OCI-LY1 (cell line): ENCODE data around the gene HSBP1L1.

Source experiments
- H2AFZ ChIP-seq: fragments of 200-600 bp; sonication (generic), shearing (Covaris generic); 2 replicates; pipeline ENCODE4 v1.6.0; 2014; ENCODE audit warnings: antibody characterized with exemption, mild to moderate bottlenecking, low read length
- H3F3A ChIP-seq: fragments of 200-600 bp; sonication (generic), shearing (Covaris generic); 2 replicates; pipeline ENCODE4 v1.6.0; 2014; ENCODE audit warnings: mild to moderate bottlenecking, antibody characterized with exemption, low read length, moderate library complexity; ENCODE audit not compliant: insufficient read depth
- H3K27ac ChIP-seq: fragments of 200-600 bp; sonication (generic); 2 replicates; pipeline ENCODE4 v1.5.1; 2014; ENCODE audit warnings: low read length, mixed run types, mild to moderate bottlenecking, low read depth; ENCODE audit not compliant: poor library complexity, severe bottlenecking
- H3K27me3 ChIP-seq: fragments of 200-600 bp; sonication (generic); 2 replicates; pipeline ENCODE4 v1.6.0; 2014; ENCODE audit warnings: antibody characterized with exemption, mild to moderate bottlenecking, low read length, moderate library complexity; ENCODE audit not compliant: insufficient read depth
- H3K36me3 ChIP-seq: fragments of 200-600 bp; sonication (generic); 2 replicates; pipeline ENCODE4 v1.6.1; 2014; ENCODE audit warnings: mild to moderate bottlenecking, antibody characterized with exemption, low read length, moderate library complexity, mixed read lengths; ENCODE audit not compliant: insufficient read depth
- H3K4me1 ChIP-seq: fragments of 200-600 bp; sonication (generic); 2 replicates; pipeline ENCODE4 v1.5.1; 2014; ENCODE audit warnings: mild to moderate bottlenecking, low read length, moderate library complexity; ENCODE audit not compliant: insufficient read depth, severe bottlenecking
- H3K4me2 ChIP-seq: fragments of 200-600 bp; sonication (generic), shearing (Covaris generic); 2 replicates; pipeline ENCODE4 v1.6.1; 2014; ENCODE audit warnings: low read length
- H3K4me3 ChIP-seq: fragments of 200-600 bp; sonication (generic); 2 replicates; pipeline ENCODE4 v1.5.1; 2014; ENCODE audit warnings: low read length, low read depth, mild to moderate bottlenecking, mixed read lengths; ENCODE audit not compliant: poor library complexity, severe bottlenecking
- H3K79me2 ChIP-seq: fragments of 200-600 bp; shearing (Covaris generic); 2 replicates; pipeline ENCODE4 v1.6.1; 2016; ENCODE audit warnings: mixed run types, low read length, mixed read lengths; ENCODE audit not compliant: insufficient read depth
- H3K9ac ChIP-seq: fragments of 200-600 bp; sonication (generic), shearing (Covaris generic); 2 replicates; pipeline ENCODE4 v1.6.1; 2014; ENCODE audit warnings: mild to moderate bottlenecking, low read length, mixed read lengths
- H3K9me2 ChIP-seq: fragments of 200-600 bp; sonication (generic), shearing (Covaris generic); 2 replicates; pipeline ENCODE4 v1.6.1; 2014; ENCODE audit warnings: low read depth, mild to moderate bottlenecking, low read length, mixed read lengths
- H3K9me3 ChIP-seq: fragments of 200-600 bp; shearing (Covaris generic); 2 replicates; pipeline ENCODE4 v1.6.1; 2014; ENCODE audit warnings: low read length, mixed read lengths
- H4K20me1 ChIP-seq: fragments of 200-600 bp; sonication (generic), shearing (Covaris generic); 2 replicates; pipeline ENCODE4 v1.6.0; 2016; ENCODE audit warnings: mild to moderate bottlenecking, low read length; ENCODE audit not compliant: insufficient read depth
- CTCF ChIP-seq: fragments of 200-600 bp; sonication (generic), shearing (Covaris generic); IDR thresholded peaks from 2 replicates; pipeline ENCODE4 v1.5.1; 2017; ENCODE audit warnings: mild to moderate bottlenecking, antibody characterized with exemption, low read length, moderate library complexity, mixed read lengths
- EZH2 ChIP-seq: fragments of 200-600 bp; sonication (generic), shearing (Covaris generic); IDR thresholded peaks from 2 replicates; pipeline ENCODE4 v1.8.0; 2017; ENCODE audit warnings: borderline replicate concordance, mixed run types, mild to moderate bottlenecking, antibody characterized with exemption, low read length, moderate library complexity, mixed read lengths

Gene HSBP1L1

GRCh38 chr18:79975043-79975442, 10.6 kb downstream of the HSBP1L1 start:
- H3K9me2 ChIP-seq, result no peaks in the 10 kb centered on the region
- TF ChIP-seq EZH2 (no peak), CTCF (no peak)
- H3K4me2 ChIP-seq, result no peak overlapping the region
- H3K27ac ChIP-seq, result no peak overlapping the region
- no peaks in the 10 kb centered on the region for H3K4me1 ChIP-seq
- no peaks in the 10 kb centered on the region for H3K9me3 ChIP-seq
- H3K79me2 ChIP-seq, result peaks cover 31% of the 10 kb centered on the region
- H3K9ac ChIP-seq, result no peak overlapping the region
- no peak overlapping the region for H3K4me3 ChIP-seq
- no peak overlapping the region for H2AFZ ChIP-seq
- H3K27me3 ChIP-seq, result no peaks in the 10 kb centered on the region
- H3F3A ChIP-seq, result 0 out of 2 replicates have a peak, but pooled peaks cover 1% of the 10 kb centered on the region
- peaks cover 3% of the 10 kb centered on the region; the same call in 1 of the 2 replicates for H4K20me1 ChIP-seq
- H3K36me3 ChIP-seq, result peaks cover 83% of the 10 kb centered on the region

- TF ChIP-seq CTCF (no peak), EZH2 (no peak)
- Histone ChIP-seq H3K27me3 (no peaks in the 10 kb centered on the region), H3K9ac (no peak overlapping the region), H3F3A (no peaks in the 10 kb centered on the region), H3K27ac (no peak overlapping the region), H4K20me1 (peaks cover 3% of the 10 kb centered on the region), H3K9me3 (no peaks in the 10 kb centered on the region), H3K4me2 (no peak overlapping the region), H3K9me2 (no peaks in the 10 kb centered on the region), H3K79me2 (peaks cover 42% of the 10 kb centered on the region), H2AFZ (no peak overlapping the region), H3K4me1 (no peaks in the 10 kb centered on the region), H3K4me3 (no peak overlapping the region), H3K36me3 (peaks cover 76% of the 10 kb centered on the region)
Measured at GRCh38 chr18:79975985-79976680, 11.7 kb downstream of the HSBP1L1 start.

GRCh38 chr18:79979843-79980242, 15.4 kb downstream of the HSBP1L1 start:
- H3K36me3 ChIP-seq, result peaks cover 73% of the 10 kb centered on the region
- peaks cover 3% of the 10 kb centered on the region for H4K20me1 ChIP-seq
- H3K9ac ChIP-seq, result no peak overlapping the region
- no peaks in the 10 kb centered on the region for H3K27me3 ChIP-seq
- H3F3A ChIP-seq, result no peaks in the 10 kb centered on the region
- no peak overlapping the region for H2AFZ ChIP-seq
- no peak overlapping the region for H3K27ac ChIP-seq
- no peaks in the 10 kb centered on the region for H3K4me1 ChIP-seq
- peaks cover 79% of the 10 kb centered on the region for H3K79me2 ChIP-seq
- H3K4me3 ChIP-seq, result no peak overlapping the region
- H3K9me3 ChIP-seq, result no peaks in the 10 kb centered on the region
- no peaks in the 10 kb centered on the region for H3K9me2 ChIP-seq
- TF ChIP-seq CTCF (no peak), EZH2 (no peak)
- H3K4me2 ChIP-seq, result no peak overlapping the region
